OCI-LY3 (cell line): Measurements from ENCODE around the gene DMWD.

Experiments used
- EZH2phosphoT487 ChIP-seq: fragments of 200-600 bp; shearing (Covaris generic); IDR thresholded peaks from 2 replicates; pipeline ENCODE4 v1.6.1; 2018; ENCODE audit warnings: antibody characterized with exemption, mixed run types, low read depth
- TF ChIP-seq, protein P1 (sequence below): fragments of 200-600, 300-600 bp; sonication (generic); IDR thresholded peaks from 2 replicates; pipeline ENCODE4 v1.5.1; 2014; ENCODE audit warnings: antibody characterized with exemption, low read length, low read depth

DNA sequence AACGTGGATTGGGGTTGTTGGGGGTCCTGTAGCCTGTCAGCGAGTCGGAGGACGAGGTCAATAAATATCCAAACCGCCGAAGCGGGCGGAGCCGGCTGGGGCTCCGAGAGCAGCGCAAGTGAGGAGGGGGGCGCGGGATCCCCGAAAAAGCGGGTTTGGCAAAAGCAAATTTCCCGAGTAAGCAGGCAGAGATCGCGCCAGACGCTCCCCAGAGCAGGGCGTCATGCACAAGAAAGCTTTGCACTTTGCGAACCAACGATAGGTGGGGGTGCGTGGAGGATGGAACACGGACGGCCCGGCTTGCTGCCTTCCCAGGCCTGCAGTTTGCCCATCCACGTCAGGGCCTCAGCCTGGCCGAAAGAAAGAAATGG lies 22.8 kb downstream of the DMWD start:
- TF ChIP-seq, protein P1, sequence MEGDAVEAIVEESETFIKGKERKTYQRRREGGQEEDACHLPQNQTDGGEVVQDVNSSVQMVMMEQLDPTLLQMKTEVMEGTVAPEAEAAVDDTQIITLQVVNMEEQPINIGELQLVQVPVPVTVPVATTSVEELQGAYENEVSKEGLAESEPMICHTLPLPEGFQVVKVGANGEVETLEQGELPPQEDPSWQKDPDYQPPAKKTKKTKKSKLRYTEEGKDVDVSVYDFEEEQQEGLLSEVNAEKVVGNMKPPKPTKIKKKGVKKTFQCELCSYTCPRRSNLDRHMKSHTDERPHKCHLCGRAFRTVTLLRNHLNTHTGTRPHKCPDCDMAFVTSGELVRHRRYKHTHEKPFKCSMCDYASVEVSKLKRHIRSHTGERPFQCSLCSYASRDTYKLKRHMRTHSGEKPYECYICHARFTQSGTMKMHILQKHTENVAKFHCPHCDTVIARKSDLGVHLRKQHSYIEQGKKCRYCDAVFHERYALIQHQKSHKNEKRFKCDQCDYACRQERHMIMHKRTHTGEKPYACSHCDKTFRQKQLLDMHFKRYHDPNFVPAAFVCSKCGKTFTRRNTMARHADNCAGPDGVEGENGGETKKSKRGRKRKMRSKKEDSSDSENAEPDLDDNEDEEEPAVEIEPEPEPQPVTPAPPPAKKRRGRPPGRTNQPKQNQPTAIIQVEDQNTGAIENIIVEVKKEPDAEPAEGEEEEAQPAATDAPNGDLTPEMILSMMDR = no peak
- TF ChIP-seq EZH2phosphoT487 = no peak
